AG10803 (cell line): Measurements from ENCODE around the gene DMBX1.
A peak's percentile ranks its signal among the peaks of the same experiment; 100 is the strongest.

Experiments used
- DNase-seq: peaks from one replicate; pipeline ENCODE4 v3.0.0; 2010; ENCODE audit warnings: low read depth
- H3K4me3 ChIP-seq: 2 replicates; pipeline ENCODE4 v1.5.1; 2011; ENCODE audit warnings: mild to moderate bottlenecking, low read length, control low read depth
- CTCF ChIP-seq: conservative IDR thresholded peaks from 2 replicates; pipeline ENCODE4 v1.5.1; 2011; ENCODE audit warnings: mild to moderate bottlenecking, low read length, control low read depth, inconsistent platforms

Gene DMBX1

DNA sequence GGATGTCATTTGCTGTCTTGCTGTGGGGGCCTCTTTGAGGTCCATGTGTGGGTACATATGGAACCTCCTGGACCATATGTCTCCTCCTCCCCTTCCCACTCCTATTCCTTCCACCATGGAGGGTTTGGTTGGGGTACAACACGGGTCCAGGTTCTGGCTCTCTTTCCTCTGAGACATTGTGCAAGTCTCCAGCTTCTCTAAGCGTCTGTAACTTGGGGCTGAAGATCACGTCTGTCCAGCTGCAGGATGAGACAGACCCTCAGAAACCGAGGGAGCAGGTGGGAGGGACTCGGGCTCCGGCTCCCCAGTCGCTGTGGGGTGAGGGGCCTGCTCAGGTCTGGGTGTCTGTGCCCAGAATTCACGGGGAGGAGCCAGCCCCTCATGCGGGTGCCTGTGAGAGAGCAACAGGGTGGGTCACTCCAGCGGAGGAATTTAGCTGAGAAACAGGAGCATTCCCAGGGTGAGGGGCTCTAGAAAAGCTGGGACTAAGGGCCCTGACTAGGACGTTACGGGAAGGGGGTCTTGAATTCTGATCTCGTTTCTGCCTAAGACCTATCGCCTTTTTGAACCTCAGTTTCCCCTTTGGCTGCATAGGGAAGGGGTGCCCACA lies 42.0 kb upstream of the DMBX1 start:
- DNase-seq: no peak
- no peak for TF ChIP-seq CTCF
- H3K4me3 ChIP-seq: no peak overlapping the region

DNA sequence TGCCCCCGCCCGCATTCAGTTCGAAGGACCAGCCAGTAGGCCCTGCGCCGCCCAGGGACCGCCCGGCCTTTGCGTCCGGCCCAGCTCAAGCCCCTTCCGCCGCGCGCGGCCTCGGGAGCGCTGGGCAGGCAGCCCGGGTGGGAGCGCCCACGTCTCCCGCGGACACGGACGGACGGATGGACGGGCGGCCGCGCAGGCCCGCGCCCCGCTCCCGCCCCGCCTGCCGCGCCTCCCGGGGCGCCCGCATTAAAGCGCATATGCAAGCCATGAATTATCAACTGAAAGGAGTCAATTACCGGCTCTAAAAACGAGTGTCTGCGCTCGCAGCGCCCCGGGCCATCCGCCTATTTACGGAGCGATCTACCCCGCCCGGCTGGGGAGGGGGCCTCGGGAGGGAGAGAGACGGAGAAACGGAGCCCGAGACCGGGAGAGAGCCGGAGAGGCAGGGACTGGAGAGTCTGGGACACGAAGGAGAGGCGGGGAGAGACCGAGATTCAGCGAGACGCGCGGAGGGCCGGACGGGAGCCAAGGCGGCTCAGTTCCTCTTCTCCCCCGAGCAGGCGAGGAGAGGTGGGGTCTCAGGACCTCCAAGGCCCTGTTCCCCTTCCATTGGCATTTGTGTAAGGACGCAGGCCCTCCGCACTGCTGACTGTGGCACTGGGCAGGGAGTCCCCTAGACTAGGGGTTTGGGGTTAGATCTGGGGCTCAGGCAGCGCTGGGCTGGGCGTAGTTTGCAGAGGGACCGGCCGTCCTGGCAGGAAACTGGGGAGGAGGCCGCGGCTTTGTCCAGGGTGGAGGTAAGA lies 41.3 kb upstream of the DMBX1 start:
- no peak for DNase-seq
- H3K4me3 ChIP-seq: peak overlapping the region; percentile 13; the same call in 1 of the 2 replicates
- no peak for TF ChIP-seq CTCF

DNA sequence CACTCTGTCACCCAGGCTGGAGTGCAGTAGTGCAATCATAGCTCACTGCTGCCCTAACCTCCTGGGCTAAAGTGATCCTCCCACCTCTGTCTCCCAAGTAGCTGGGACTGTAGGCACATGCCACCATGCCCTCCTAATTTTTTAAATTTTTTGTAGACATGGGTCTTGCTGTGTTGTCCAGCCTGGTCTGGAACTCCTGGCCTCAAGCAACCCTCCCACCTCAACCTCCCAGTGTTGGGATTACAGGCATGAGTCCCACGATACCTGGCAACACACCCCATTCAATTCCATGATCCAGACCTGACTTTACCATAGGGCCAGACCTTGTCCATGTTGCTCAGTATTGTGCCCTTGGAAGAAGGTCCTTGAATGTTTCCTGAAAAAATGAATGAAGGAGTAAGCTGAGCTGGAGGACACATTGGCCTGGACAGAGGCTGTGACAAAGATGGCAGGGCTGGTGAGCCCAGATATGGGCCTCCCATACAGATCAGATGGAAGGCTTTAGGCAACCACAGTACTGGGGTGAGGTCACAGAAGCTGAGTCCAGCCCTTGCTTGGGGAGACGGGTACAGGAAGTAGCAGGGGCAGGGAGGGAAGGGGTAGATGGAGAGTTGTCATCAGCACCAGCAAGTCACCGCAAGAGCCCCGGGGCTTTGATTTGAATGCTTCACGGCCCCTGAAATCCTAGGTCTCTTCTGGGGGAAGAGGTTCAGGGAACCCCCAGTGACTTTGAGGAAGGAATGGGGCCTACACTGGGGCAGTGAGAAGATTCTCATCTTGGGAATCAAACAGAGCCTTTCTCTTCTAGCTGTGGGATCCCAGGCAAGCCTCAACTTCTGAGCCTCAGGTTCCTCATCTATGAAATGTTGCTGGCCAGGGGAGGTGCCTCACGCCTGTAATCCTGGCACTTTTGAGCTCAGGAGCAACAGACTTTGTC lies 40.1 kb upstream of the DMBX1 start:
- DNase-seq: no peak
- H3K4me3 ChIP-seq: no peak overlapping the region
- no peak for TF ChIP-seq CTCF

DNA sequence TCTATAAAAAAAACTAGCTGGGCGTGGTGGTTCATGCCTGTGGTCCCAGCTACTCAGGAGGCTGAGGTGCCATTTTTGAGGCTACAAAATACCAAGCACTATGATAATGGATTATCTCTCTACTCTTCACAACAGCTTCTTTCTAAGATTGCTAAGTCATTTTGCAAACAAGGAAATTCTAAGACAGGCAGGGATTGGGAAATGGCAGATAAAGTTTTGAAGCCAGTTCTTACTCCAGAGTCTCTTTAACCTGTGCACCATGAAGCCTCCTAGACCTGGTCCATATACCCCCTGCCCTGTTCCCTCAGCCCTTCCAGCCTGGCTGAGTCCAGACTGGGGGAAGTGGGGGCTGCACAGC lies 39.5 kb upstream of the DMBX1 start:
- no peak for TF ChIP-seq CTCF
- H3K4me3 ChIP-seq: no peak overlapping the region
- no peak for DNase-seq

DNA sequence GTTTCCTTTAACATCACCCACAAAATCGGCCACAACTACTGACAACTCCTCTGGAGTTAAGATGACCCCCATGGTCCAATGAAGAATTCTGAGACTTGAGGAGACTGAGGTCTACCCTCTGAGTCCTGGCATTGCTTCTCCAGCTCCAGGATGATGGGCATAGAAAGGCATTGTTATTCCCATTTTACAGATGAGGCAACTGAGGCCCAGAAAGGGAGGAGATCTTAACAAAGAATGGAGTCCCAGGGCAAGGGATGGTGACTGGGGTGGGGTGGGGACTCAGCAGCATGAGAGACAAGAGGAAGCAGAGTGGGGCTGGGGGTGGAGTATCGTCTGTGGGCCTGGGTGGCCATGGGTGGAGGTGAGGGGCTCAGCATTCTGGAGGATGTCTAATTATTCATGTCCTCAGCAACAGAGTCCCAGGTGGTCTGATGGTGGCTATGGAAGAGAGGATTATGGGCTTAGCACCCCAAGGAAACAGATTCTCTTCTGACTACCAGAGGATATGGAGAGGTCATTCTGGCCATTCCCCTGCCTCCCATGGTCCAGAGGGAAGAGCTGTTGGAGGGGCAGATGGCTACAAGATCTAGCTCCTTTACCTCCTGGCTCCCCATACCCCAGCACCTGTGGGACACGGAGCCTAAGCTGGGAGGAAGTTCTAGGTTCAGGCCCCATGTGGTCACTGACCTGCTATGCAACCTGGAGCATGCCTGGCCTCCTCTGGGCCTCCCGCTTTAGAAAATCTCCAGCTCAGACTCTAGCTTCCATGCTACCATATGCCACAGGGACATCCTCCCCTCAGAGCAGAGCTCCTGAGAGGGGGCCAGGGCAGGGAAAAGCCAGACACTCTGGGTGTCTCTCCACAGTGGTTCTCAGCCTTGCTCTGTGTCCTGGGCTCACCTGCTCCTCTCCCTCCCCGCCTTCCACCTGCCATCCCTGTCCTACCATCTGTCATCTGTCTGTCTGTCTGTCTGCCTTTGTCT lies 37.4 kb upstream of the DMBX1 start:
- no peak overlapping the region for H3K4me3 ChIP-seq
- no peak for TF ChIP-seq CTCF
- no peak for DNase-seq

GRCh38 chr1:46452931-46453325 lies 36.7 kb upstream of the DMBX1 start:
- H3K4me3 ChIP-seq: no peak overlapping the region
- no peak for DNase-seq
- no peak for TF ChIP-seq CTCF
